Measurements from ENCODE around the gene TUBB2A.
"Not testable (repeated sequence)": the region's sequence is repeated elsewhere in the genome, so short reads cannot be mapped to it uniquely, and the experiment has no call there.

The TUBB2A gene

DNA sequence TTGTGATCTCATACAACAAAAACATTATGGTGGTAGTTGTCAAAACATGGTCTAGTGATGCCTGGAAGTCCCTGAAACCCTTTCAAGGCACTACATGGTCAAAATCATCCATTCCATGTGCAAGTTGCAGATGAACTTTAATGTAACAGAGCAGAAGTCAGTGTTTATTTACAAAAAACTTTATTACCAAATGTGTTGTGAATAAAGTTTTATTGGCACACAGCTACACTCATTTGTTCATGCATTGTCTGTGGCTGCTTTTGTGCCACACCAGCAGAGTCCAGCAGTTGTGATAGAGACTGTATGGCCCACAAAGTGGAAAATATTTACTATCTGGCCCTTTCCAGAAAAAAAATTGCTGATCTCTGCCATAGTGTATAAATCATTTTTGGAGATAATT, 43.3 kb upstream of the TUBB2A start:
- TF ChIP-seq, protein P1, sequence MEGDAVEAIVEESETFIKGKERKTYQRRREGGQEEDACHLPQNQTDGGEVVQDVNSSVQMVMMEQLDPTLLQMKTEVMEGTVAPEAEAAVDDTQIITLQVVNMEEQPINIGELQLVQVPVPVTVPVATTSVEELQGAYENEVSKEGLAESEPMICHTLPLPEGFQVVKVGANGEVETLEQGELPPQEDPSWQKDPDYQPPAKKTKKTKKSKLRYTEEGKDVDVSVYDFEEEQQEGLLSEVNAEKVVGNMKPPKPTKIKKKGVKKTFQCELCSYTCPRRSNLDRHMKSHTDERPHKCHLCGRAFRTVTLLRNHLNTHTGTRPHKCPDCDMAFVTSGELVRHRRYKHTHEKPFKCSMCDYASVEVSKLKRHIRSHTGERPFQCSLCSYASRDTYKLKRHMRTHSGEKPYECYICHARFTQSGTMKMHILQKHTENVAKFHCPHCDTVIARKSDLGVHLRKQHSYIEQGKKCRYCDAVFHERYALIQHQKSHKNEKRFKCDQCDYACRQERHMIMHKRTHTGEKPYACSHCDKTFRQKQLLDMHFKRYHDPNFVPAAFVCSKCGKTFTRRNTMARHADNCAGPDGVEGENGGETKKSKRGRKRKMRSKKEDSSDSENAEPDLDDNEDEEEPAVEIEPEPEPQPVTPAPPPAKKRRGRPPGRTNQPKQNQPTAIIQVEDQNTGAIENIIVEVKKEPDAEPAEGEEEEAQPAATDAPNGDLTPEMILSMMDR (IDR thresholded peaks at IDR 0.05; ENCODE audit: low read depth, low read length, missing control alignments): no peak
- DNase-seq (ENCODE audit: extremely low read depth, low read depth): no peak

DNA sequence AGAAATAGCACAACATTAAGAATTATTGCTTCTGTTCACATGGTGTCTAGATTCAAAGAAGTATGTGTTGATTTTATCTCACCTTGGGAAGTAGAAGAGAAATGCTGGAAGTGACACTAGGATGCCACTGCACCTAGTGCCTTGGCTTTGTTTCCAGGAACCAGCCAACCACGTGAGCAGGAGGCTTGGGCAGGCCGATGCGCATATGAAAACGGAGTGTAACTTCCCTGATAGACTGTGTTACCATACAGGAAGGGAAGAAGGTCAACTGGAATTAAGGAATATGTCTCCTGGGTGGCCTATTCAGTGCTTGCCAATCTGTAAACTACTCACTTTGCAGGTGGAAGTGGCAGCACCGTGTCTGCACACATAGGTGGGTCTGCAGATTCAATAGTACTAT, 42.0 kb upstream of the TUBB2A start:
- no peak for DNase-seq (ENCODE audit: extremely low read depth, low read depth)
- TF ChIP-seq, protein P1 (IDR thresholded peaks at IDR 0.05; ENCODE audit: low read depth, low read length, missing control alignments): no peak
- H3K4me3 ChIP-seq (replicated peaks; ENCODE audit: low read depth, low read length): no peak overlapping the region

More for the DNA sequence above, 43.3 kb upstream of the TUBB2A start:
- no peak overlapping the region for H3K4me3 ChIP-seq (replicated peaks; ENCODE audit: low read depth, low read length)

DNA sequence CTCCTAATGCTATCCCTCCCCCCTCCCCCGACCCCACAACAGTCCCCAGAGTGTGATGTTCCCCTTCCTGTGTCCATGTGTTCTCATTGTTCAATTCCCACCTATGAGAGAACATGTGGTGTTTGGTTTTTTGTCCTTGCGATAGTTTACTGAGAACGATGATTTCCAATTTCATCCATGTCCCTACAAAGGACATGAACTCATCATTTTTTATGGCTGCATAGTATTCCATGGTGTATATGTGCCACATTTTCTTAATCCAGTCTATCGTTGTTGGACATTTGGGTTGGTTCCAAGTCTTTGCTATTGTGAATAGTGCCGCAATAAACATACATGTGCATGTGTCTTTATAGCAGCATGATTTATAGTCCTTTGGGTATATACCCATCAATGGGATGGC, 40.4 kb upstream of the TUBB2A start:
- DNase-seq (ENCODE audit: extremely low read depth, low read depth); H3K4me3 ChIP-seq (replicated peaks; ENCODE audit: low read depth, low read length): not testable (repeated sequence)

DNA sequence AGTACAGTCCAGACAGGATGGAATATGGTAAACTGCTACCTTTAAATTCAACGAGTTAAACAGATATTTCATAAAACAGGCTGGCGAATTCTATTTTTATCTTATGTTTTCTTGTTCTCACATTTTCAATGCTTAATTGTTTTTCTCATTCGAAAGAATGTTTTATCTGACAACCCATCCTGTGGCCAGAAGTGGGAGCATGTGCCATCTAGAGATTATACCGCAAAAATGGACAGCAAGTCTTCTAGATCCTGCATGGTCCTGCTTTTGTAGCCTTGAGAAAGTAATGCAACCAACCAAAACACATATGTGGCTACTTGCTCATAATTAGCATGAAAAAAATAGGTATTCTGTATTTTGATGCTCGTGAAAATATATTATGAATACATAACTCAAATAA, 39.4 kb upstream of the TUBB2A start:
- DNase-seq (ENCODE audit: extremely low read depth, low read depth): no peak
- TF ChIP-seq, protein P1 (IDR thresholded peaks at IDR 0.05; ENCODE audit: low read depth, low read length, missing control alignments): no peak
- H3K4me3 ChIP-seq (replicated peaks; ENCODE audit: low read depth, low read length): no peak overlapping the region

DNA sequence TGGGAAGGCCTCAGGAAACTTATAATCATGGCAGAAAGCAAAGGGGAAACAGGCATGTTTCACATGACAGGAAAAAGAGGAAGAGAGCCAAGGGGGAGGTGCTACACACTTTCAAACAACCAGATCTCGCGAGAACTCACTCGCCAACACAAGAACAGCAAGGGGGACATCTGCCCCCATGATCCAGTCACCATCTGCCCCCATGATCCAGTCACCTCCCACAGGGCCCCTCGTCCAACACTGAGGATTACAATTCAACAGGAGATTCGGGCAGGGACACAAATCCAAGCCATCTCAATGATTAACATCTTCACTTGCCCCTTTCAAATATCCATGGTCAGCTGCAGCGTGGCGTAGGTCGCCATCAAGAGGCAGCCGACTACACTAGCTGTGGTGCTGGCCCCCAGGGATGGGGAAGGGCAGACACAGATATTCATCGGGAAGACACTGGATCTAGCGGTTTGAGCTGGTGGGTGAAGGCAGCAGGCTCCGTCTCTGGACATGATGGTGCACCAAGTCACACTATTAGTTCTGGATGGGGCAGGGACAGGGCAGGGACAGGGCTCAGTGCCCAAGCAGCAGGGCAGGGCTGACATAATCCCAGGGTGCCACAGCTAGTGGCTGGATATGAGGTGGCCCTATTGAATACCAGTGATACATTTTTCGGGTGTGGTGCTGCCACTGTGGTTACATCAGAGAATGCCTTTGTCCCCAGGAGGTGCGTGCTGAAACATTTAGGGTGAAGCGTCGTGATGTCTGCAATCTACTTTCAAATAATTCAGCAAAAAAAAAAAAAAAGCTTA, 38.6 kb upstream of the TUBB2A start:
- TF ChIP-seq, protein P1 (IDR thresholded peaks at IDR 0.05; ENCODE audit: low read depth, low read length, missing control alignments): no peak
- DNase-seq (ENCODE audit: extremely low read depth, low read depth): no peak

DNA sequence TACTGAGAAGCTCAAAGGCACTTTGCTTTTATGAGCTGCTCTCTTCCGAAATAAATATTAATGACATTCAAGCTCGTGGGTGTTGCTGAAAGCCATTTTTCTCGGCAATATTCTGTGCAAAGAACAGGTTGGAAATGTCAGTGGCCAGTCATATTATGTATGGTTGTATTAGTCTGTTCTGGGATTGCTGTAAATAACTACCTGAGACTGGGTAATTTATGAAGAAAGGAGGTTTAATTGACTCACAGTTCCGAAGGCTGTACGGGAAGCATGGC, 38.0 kb upstream of the TUBB2A start:
- TF ChIP-seq, protein P1 (IDR thresholded peaks at IDR 0.05; ENCODE audit: low read depth, low read length, missing control alignments): no peak
- no peak for DNase-seq (ENCODE audit: extremely low read depth, low read depth)
- H3K4me3 ChIP-seq (replicated peaks; ENCODE audit: low read depth, low read length): no peak overlapping the region

More for the DNA sequence above, 38.6 kb upstream of the TUBB2A start:
- no peak overlapping the region for H3K4me3 ChIP-seq (replicated peaks; ENCODE audit: low read depth, low read length)

DNA sequence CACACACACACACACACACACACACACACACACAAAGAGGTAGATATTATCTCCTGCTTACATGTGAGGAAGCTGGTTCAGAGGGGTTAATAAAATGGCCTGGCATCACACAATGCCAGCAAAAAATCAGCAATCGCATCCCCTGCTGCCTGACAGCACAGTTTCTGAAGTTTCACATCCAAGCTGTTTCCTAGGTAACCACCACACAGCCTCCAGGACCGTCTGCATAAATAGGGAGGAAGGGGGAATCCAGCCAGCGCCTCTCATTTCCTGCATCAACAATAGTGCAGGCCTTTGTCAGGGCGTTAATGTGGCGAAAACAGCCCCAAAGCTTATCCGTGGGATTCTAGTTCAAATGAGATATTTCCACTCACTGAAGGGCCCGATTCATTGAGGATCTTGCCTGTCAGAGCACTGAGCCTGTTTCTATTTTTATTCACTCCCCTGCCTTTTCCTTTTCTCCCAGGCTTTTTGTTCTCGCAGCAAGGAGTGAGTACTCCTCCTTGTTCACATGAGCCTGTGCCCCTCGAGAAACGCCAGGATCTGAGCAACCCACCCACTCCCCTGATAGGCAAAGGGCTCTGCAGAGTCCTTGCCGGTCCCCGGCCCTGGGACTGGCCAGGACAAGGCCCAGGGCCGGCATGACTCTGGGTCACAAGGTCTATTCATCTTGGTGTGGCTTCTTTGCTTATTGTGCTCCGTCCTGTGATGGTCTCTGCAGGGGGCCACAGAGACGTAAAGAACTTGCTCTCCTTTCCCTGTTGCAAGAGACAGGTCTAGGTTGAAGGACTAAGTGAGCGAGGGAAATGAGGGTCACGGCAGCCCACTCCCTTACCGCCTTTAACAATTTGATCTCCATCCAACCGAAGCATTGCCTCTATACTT, 37.4 kb upstream of the TUBB2A start:
- DNase-seq (ENCODE audit: extremely low read depth, low read depth): no peak
- H3K4me3 ChIP-seq (replicated peaks; ENCODE audit: low read depth, low read length): no peak overlapping the region
- TF ChIP-seq, protein P1 (IDR thresholded peaks at IDR 0.05; ENCODE audit: low read depth, low read length, missing control alignments): no peak

Data from HFF-Myc (cell line).